ENCODE results near the gene ASGR2. TPM values are rescaled to one million over a fixed set of nuclear protein-coding genes. Genes with fewer than 3 reads are reported as not detected.
"Not testable (repeated sequence)": the region's sequence is repeated elsewhere in the genome, so short reads cannot be mapped to it uniquely, and the experiment has no call there.

The ASGR2 gene, protein sequence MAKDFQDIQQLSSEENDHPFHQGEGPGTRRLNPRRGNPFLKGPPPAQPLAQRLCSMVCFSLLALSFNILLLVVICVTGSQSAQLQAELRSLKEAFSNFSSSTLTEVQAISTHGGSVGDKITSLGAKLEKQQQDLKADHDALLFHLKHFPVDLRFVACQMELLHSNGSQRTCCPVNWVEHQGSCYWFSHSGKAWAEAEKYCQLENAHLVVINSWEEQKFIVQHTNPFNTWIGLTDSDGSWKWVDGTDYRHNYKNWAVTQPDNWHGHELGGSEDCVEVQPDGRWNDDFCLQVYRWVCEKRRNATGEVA
- under 1 TPM in 1 of 3 donors, not detected in 2; 0.96 TPM for total RNA-seq
- long read RNA-seq, donor 1: 0 reads
- long read RNA-seq, donor 2, partial matches to known transcripts: 0 of 1 reads
- long read RNA-seq, donor 2, other reads (novel, unspliced or antisense): 1 of 1 reads

DNA sequence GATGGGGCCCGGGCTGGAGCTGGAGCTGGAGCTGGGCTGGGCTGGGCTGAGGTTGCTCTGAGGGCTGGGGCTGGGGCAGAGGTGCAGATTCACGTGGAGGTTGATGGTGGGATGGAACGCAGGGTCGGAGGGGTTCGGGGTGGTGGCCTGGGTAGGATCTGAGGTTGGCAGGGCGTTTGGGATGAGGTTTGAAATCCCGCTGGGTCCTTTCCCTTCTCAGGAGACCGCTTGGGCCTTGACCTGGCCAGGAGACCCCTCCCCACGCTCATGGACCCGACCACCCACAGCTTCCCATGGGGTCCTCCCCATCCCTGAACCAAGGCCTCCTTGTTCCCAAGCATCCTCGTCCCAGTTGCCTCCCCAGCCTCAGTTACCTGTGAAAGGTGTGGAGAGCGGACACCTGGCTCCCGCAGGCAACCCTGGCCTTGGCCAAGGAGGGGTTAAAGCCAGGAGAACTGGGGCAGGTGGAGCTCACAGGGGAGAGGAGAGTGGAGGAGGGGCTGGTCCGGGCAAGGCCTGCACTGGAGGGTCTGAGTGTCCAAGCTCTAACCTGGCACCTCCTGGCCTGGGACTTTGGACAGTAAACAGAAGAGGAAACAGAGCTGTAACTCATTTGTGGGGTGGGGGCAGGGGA lies at the start of gene ASGR2:
TSS of gene ASGR2 (minus strand) at position 582 of the 634 bp plus-strand sequence. CDS start 582 bp downstream, outside the sequence.
- TF ChIP-seq, protein P1, sequence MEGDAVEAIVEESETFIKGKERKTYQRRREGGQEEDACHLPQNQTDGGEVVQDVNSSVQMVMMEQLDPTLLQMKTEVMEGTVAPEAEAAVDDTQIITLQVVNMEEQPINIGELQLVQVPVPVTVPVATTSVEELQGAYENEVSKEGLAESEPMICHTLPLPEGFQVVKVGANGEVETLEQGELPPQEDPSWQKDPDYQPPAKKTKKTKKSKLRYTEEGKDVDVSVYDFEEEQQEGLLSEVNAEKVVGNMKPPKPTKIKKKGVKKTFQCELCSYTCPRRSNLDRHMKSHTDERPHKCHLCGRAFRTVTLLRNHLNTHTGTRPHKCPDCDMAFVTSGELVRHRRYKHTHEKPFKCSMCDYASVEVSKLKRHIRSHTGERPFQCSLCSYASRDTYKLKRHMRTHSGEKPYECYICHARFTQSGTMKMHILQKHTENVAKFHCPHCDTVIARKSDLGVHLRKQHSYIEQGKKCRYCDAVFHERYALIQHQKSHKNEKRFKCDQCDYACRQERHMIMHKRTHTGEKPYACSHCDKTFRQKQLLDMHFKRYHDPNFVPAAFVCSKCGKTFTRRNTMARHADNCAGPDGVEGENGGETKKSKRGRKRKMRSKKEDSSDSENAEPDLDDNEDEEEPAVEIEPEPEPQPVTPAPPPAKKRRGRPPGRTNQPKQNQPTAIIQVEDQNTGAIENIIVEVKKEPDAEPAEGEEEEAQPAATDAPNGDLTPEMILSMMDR (IDR thresholded peaks at IDR 0.05): no peak
- ATAC-seq (peak; percentile 8), DNase-seq (no peak)
- H3K9me3 ChIP-seq: no peaks in the 10 kb centered on the region
- no peaks in the 10 kb centered on the region for H3K36me3 ChIP-seq (ENCODE audit: low read depth)
- no peaks in the 10 kb centered on the region for H3K4me1 ChIP-seq (ENCODE audit: low read depth)
- intact Hi-C loops (cut with DNase I, micrococcal nuclease): no loop called here
- no peak within 1 kb of the TSS for H3K4me3 ChIP-seq

DNA sequence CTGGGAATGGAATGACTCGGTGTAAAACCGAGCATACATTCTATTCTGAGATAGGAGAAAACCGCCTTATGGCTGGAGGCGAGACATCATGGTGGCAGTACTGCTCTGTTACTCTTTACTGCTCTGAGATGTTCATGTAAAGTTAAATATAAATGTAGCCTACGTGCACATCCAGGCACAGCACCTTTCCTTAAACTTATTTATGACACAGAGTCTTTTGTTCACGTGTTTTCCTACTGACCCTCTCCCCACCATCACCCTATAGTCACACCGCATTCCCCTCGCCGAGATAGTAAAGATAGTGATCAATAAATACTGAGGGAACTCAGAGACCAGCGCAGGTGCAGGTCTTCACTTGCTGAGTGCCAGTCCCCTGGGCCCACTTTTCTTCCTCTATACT lies 44.9 kb upstream of the ASGR2 start:
- H3K9me3 ChIP-seq; H3K4me1 ChIP-seq (ENCODE audit: low read depth); H3K36me3 ChIP-seq (ENCODE audit: low read depth); H3K4me3 ChIP-seq; ATAC-seq; DNase-seq; intact Hi-C loops (cut with DNase I, micrococcal nuclease): not testable (repeated sequence)

DNA sequence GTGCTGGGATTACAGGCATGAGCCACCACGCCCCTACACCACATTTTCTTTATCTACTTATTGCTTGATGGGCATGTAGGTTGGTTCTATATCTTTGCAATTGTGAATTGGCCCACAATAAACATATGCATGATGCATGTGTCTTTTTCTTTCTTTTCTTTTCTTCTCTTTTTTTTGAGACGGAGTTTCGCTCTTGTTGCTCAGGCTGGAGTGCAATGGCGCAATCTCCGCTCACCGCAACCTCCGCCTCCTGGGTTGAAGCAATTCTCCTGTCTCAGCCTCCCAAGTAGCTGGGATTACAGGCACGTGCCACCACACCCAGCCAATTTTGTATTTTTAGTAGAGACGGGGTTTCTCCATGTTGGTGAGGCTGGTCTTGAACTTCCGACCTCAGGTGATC lies 43.8 kb upstream of the ASGR2 start:
- H3K9me3 ChIP-seq; H3K4me3 ChIP-seq; intact Hi-C loops (cut with DNase I, micrococcal nuclease); DNase-seq; H3K36me3 ChIP-seq (ENCODE audit: low read depth); H3K4me1 ChIP-seq (ENCODE audit: low read depth); ATAC-seq: not testable (repeated sequence)

DNA sequence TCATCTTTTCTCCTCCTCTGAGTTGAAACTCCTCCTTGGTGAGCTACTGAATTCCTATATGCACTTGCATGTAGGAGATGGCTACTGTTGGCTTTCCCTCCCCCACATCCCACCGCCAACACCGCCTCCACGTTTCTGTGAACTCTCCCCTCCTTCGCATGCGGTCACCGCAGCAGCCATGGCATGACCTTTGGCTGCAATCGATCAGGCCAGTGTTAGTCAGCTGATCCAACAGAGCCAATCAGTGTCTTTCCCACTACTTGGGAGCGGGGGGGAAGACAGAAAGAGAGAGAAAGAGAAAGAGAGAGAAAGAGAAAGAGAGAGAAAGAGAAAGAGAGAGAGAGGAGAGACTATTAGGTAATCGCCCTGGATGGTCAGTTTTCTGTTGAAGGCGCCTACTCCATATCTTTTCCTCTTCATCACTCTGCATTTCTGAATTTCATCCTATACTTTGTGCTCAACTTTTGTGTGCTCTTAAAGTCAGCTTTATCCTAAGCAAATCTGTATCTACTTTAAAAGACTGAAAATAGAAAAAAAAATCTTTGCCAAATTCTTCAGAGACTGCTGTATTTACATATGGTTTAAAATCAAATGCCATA lies 41.8 kb upstream of the ASGR2 start:
- Histone ChIP-seq H3K36me3 (ENCODE audit: low read depth) (no peaks in the 10 kb centered on the region), H3K4me1 (ENCODE audit: low read depth) (no peaks in the 10 kb centered on the region), H3K9me3 (no peaks in the 10 kb centered on the region), H3K4me3 (no peak overlapping the region)
- ATAC-seq (no peak), DNase-seq (no peak)
- intact Hi-C loops (cut with DNase I, micrococcal nuclease): no loop called here
- TF ChIP-seq, protein P1 (IDR thresholded peaks at IDR 0.05): no peak

DNA sequence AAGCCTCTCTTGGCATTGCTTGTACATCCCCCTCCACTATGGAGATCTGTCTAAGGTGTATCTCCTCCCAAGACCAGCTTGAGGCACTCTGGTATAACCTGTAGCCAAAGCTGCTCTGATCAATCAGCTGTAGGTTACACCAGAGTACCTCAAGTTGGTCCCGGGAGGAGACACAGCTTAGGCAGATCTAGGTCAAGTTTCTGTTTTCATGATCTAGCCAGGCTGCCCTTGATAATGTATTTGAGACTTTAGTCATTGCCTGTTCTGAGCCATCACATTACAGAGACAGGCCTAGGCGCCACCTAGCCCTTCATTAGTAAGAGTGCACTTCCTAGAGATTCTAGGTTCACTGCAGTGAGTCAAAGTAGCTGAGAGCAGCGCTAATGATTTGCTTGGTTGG lies 33.1 kb upstream of the ASGR2 start:
- TF ChIP-seq, protein P1 (IDR thresholded peaks at IDR 0.05): no peak
- intact Hi-C loops (cut with DNase I, micrococcal nuclease): no loop called here
- Histone ChIP-seq H3K9me3 (no peaks in the 10 kb centered on the region), H3K36me3 (ENCODE audit: low read depth) (no peaks in the 10 kb centered on the region), H3K4me1 (ENCODE audit: low read depth) (no peaks in the 10 kb centered on the region), H3K4me3 (no peak overlapping the region)
- DNase-seq: no peak
- ATAC-seq: peak; percentile 42

DNA sequence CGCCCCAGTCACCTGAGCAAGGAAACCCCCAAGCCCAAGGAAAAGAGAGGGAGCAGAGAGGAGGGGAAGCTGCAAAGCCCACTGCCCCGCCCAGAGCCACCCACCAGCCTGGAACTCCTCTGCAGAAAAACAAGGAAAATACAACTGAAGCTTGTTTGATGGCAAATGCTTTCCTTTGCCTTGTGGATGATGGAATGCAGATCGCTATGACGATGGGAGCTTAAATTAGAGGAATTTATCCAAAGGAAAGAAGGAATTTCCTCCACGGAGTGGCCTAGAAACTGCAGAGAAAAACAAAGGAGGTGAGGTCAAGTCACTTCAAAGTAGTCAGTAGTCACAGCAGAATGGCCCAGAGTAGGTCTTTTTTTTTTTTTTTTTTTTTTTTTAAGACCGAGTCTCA lies 31.5 kb upstream of the ASGR2 start:
- peaks cover 6% of the 10 kb centered on the region for H3K4me1 ChIP-seq (ENCODE audit: low read depth)
- TF ChIP-seq, protein P1 (IDR thresholded peaks at IDR 0.05): no peak
- no peaks in the 10 kb centered on the region for H3K36me3 ChIP-seq (ENCODE audit: low read depth)
- intact Hi-C loops (cut with DNase I, micrococcal nuclease): no loop called here
- DNase-seq (no peak), ATAC-seq (no peak)
- H3K9me3 ChIP-seq: no peaks in the 10 kb centered on the region
- no peak overlapping the region for H3K4me3 ChIP-seq

Measured in mucosa of descending colon (tissue), 3 donors.